GM21576 (cell line): ENCODE measurements around the gene ITGA3.
A peak's percentile ranks its signal among the peaks of the same experiment; 100 is the strongest.

Source experiments
- ATAC-seq: cut with Tn5 transposase; IDR thresholded peaks from one replicate; pipeline ENCODE4 v1.9.1; 2021; ENCODE audit warnings: mild to moderate bottlenecking, moderate library complexity; ENCODE audit not compliant: unreplicated experiment

The ITGA3 gene

GRCh38 chr17:50055426-50056216 lies at the start of gene ITGA3:
TSS of gene ITGA3 (plus strand) at chr17:50056110. CDS start at chr17:50056440, 330 bp downstream.
- peak; percentile 32 for ATAC-seq

DNA sequence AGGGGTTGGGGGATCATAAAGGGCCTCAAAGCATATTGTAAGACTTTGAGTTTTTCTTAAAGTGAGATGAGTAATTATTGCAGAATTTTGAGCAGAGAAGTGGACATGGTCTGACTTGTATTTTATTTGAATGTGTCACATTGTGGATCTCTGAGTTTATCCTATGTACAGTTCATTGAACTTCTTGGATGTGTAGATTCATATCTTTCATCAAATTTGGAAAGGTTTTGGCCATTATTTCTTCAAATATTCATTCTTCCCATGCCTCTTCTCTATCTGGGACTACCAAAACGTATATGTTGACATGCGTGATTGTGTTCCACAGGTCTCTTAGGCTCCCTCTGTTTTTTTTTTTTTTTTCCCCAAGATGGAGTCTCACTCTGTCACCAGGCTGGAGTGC lies 46.6 kb upstream of the ITGA3 start:
- ATAC-seq = no peak

GRCh38 chr17:50013079-50013478 lies 42.8 kb upstream of the ITGA3 start:
- no peak for ATAC-seq

- ATAC-seq = no peak
These were observed 41.3 kb upstream of the ITGA3 start for GRCh38 chr17:50014471-50015088.

- no peak for ATAC-seq
These were observed 40.8 kb upstream of the ITGA3 start for GRCh38 chr17:50015146-50015545.

- ATAC-seq = no peak
These were observed 37.0 kb upstream of the ITGA3 start for GRCh38 chr17:50018909-50019308.

DNA sequence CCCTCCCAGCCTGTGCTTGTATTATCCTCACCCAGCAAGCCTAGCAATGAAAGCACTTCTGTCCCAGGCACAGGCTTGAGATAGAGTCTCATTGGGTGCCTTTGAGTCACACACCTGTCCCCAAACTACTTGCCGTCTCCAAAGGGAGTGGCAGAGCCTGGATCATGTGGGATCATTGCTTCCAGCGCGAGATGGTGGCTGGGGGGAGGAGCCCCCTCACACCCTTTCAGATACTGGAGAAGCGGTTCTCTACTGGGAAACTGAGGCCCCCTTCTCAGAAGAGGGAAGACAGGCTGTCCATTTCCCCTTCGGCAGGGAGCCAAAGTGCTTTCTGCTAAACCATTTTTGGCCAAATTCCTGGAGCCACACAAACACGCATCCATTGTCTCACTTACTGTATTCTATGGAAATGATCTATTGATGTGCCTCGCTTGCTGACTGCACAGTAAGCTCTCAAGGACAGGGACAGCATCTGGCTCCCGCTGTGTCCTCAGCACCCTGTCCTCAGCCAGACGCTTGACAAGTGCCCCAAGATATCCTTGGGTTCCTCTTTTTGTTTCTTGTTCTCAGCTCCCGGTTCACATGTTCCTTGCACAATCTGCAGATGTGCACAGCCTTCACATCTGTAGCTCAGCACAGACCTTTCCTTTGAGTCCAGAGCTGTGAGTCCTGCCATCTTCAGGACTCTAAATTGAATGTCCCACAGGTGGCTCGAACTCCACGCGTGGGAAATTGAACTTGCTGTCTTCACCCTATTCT lies 34.9 kb upstream of the ITGA3 start:
- no peak for ATAC-seq

- no peak for ATAC-seq
These were observed 34.1 kb upstream of the ITGA3 start for GRCh38 chr17:50021681-50022370.

DNA sequence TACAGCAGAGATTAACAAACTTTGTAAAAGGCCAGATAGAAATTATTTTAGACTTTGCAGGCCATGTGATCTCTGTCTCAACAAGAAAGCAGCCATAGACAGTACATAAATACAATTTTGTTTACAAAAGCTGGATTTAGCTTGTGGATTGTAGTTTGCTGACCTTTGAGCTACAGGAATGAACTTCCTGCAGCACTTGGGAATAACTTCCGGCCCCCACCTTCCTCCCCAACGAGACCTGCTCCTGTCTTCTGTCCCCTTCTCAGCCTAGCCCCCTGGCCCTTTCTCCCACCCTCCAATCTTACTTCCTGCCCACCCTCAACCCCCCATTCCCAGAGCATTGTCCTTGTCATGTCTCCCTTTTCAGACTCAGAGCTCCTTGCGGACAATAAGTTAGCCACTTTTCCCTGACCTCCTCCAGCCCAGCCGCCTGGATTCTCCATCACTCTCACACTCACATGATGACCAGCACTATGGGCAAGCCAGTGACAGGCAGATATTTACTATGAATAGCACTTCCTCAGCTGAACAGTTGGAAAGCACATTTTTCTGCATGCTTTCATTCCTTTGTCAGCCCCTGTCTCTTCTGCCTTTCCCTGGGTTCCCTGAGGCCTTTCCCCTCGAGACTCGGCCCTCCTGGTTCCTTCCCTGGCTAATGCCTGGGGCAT lies 33.3 kb upstream of the ITGA3 start:
- no peak for ATAC-seq

- no peak for ATAC-seq
These were observed 32.4 kb upstream of the ITGA3 start for GRCh38 chr17:50023520-50023919.

DNA sequence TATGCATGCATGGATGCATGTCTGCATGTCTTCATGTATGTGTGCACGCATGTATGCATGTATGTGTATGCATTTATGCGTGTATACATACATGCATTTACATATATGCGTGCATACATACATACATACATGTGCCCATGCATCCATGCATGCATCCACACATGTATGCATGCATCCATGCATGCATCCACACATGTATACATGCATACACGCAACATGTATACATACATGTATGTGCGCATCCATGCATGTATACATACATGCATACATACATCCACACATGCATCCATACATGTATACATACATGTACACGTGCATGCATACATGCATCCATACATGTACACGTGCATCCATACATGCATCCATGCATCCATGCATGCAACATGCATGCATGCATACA lies 31.1 kb upstream of the ITGA3 start:
- ATAC-seq = no peak

GRCh38 chr17:50026046-50026675 lies 29.7 kb upstream of the ITGA3 start:
- no peak for ATAC-seq

DNA sequence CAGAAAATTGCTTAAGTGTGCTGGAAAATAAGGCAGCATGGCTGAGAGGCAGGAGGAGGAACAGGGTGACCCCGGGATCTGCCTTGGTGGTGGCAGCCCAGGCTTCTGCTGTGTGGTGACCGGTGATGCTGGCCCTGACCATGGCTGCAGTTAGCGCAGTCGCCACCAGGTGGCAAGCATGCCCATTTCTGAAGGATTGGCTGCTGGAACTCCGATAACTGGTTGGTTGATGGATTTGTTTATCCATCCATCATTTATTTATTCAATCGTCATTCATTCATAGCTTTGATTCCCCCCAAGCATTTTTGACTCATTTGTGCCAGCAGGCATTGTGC lies 29.1 kb upstream of the ITGA3 start:
- no peak for ATAC-seq

- ATAC-seq = no peak
These were observed 28.6 kb upstream of the ITGA3 start for GRCh38 chr17:50027172-50027880.

DNA sequence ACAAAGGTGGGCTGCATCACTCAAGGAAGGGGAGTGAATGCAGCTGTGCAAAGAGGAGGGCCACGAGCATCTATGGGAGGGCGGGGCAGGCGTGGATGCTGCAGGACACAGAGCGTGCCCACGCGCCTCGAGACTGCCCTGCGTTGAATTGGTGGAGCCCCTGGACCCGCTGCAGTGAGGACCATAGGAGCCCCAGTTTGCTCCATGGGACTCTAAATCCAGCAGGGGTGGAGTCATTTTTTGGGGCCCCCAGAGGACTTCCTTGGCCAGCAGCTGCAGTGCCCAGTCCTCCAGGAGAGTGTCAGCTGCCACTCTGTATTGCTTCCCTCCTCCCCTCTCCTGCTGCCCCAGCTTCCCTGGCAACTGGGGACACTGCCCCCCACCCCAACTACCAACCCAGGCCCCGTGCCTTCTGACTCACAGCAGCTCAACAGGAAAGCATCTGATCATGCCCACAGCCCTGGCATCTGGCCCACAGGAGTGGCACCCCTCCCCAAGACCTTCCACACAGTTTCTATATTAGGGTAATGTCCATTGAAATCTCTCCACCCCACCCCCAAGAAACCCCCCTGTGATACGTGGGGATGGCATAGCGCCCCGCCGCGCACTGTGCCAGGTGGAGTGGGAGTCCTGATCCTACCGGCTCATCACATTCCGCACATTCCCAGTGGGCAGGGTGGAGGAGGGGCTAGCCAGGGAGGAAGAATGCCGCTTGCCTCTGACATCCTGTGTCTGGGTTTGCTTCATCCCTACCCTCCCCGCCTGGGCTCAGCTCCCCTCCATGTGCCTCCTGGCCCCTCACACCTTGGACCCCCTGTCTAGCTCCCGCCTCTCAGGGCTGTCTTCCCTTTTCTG lies 27.8 kb upstream of the ITGA3 start:
- ATAC-seq = no peak

- no peak for ATAC-seq
These were observed 27.2 kb upstream of the ITGA3 start for GRCh38 chr17:50028736-50029120.

DNA sequence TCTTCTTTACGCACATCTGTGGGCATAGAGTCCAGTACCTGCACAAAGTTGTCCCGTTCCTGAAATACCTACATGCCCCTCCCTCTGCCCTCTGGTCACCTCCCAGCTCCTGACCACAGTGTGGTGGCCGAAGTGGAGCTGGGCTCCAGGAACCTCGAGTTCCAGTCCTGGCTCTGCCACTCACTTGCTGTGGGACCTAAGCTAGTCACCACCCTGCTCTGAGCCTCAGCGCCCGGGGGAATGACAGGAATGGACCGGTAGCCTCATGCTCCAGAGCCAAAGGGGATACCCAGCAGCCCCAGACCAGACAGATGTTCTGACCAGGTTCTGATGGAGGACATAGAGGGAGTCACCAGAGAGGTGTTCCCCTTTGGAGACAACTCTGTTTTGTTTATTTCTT lies 26.7 kb upstream of the ITGA3 start:
- ATAC-seq = no peak

DNA sequence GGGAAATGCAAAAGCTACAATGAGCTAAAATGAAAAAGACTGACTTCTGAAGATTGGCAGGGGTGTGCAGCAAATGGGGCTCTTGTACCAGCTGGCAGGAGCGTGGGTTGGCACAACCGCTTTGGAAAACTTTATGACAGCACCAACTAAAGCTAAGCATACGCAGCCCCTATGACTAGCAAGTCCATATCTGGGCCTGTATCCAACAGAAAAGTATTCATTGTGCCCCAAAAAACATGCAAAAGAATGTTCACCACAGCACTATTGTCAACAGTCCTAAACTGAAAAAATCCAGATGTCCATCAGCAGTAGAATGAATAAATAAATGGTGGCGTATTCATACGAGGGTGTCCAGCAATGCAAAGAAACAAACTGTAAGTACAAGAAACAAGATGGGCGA lies 22.6 kb upstream of the ITGA3 start:
- ATAC-seq = no peak
